Chondrocyte (in vitro differentiated cells): ENCODE results near the gene AQP7. TPM values are rescaled to one million over a fixed set of nuclear protein-coding genes. Genes with fewer than 3 reads are reported as not detected.
A peak's percentile ranks its signal among the peaks of the same experiment; 100 is the strongest.
"Not testable (repeated sequence)": the region's sequence is repeated elsewhere in the genome, so short reads cannot be mapped to it uniquely, and the experiment has no call there.

Experiments used
- DNase-seq: peaks from one replicate; pipeline ENCODE4 v3.0.0; 2021; ENCODE audit warnings: mixed read lengths, low spot score
- H3K27ac Mint-ChIP-seq: one replicate; pipeline ENCODE4 v1.8.0; 2021; ENCODE audit warnings: mild to moderate bottlenecking, moderate library complexity, mixed read lengths; ENCODE audit not compliant: unreplicated experiment
- H3K27me3 Mint-ChIP-seq: 2 replicates; pipeline ENCODE4 v1.8.0; 2021; ENCODE audit warnings: low read depth, mixed read lengths
- H3K36me3 Mint-ChIP-seq: 2 replicates; pipeline ENCODE4 v1.8.0; 2021; ENCODE audit warnings: low read depth, mixed read lengths
- H3K4me1 Mint-ChIP-seq: 2 replicates; pipeline ENCODE4 v1.8.0; 2021; ENCODE audit warnings: low read depth, mild to moderate bottlenecking, mixed read lengths
- H3K4me3 Mint-ChIP-seq: one replicate; pipeline ENCODE4 v1.8.0; 2021; ENCODE audit warnings: mild to moderate bottlenecking, moderate library complexity, mixed read lengths; ENCODE audit not compliant: unreplicated experiment
- H3K9me3 Mint-ChIP-seq: 2 replicates; pipeline ENCODE4 v1.8.0; 2021; ENCODE audit warnings: low read depth, mixed read lengths
- CTCF ChIP-seq: fragments of 200-600 bp; sonication (generic); IDR thresholded peaks from 2 replicates; pipeline ENCODE4 v1.5.0; 2021; ENCODE audit warnings: antibody characterized with exemption, mild to moderate bottlenecking, moderate library complexity
- total RNA-seq: library from RNA; stranded (reverse); gene quantifications from 3 replicates; pipeline ENCODE4 v1.2.1, GENCODE V29; 2021

The AQP7 gene
- total RNA-seq, 1 donor from 2014 or later, result 0.30 TPM

DNA sequence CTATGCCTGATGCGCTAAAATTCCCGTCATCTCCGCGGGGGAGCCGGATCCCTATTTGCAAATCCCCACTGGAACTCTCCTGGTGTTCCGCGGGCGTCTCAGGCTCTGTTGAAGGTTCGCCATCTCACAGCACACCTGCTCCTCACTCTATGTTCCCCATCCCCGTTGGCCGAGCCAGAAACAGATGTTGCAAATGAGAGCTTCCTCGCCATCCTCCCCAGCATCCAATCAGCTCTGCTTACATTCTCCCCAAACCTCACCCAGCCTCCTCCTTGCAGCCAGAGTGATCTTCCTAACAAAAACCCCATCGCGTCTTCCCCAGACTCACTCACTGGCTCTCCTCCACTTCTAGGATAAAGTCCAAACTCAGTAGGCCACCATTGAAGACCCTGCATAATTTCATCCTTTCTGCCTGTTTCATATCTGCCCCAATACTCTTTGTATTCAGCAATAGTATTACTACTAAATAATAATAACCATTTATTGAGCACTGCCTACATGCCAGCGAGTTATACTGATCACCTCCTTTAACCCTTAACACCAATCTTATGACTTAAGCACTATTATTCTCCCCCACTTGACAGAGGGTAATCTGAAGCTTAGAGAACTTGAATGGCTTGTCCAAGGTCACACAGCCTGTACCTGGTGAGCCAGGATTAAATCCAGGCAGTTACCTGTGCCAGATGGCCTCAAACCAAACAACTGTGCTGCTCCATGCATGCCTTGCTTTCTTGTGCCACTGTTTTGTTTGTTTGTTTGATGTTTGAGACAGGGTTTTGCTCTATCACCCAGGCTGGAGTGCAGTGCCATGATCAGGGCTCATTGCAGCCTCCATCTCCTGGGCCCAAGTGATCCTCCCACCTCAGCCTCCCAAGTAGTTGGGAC is 14.0 kb downstream of the AQP7 start:
- no peak for DNase-seq
- no peaks in the 10 kb centered on the region for H3K9me3 Mint-ChIP-seq
- no peaks in the 10 kb centered on the region for H3K36me3 Mint-ChIP-seq
- TF ChIP-seq CTCF, result no peak
- no peaks in the 10 kb centered on the region for H3K27me3 Mint-ChIP-seq
- H3K4me3 Mint-ChIP-seq, result no peak overlapping the region
- no peak overlapping the region for H3K27ac Mint-ChIP-seq
- H3K4me1 Mint-ChIP-seq, result peaks cover 22% of the 10 kb centered on the region

- H3K9me3 Mint-ChIP-seq, H3K27me3 Mint-ChIP-seq, H3K4me3 Mint-ChIP-seq, H3K27ac Mint-ChIP-seq, H3K36me3 Mint-ChIP-seq: not testable (repeated sequence)
- H3K4me1 Mint-ChIP-seq, result peaks cover 22% of the 10 kb centered on the region
- DNase-seq, result peak; percentile 52
These were observed 15.4 kb downstream of the AQP7 start for GRCh38 chr9:33386998-33387397.

DNA sequence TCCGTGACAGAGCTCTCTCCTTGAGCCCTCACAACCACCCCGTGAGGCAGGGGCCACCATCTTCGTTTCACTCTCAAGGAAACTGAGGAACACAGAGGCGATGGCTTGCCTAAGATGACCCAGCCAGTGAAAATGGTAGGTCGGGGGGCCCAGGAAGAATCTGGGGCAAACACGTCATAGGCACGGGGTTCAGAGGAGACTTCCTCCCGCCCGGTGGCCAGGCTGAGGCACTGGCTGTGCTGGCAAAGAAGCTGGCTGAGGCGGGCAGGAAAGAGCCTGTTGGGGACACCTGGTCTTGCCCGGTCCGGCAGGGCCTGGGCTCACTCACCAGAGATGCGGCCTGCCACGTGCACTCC is 15.7 kb downstream of the AQP7 start:
- H3K36me3 Mint-ChIP-seq, H3K27me3 Mint-ChIP-seq, H3K9me3 Mint-ChIP-seq, H3K27ac Mint-ChIP-seq, H3K4me3 Mint-ChIP-seq: not testable (repeated sequence)
- DNase-seq, result peak; percentile 64
- peaks cover 18% of the 10 kb centered on the region for H3K4me1 Mint-ChIP-seq

DNA sequence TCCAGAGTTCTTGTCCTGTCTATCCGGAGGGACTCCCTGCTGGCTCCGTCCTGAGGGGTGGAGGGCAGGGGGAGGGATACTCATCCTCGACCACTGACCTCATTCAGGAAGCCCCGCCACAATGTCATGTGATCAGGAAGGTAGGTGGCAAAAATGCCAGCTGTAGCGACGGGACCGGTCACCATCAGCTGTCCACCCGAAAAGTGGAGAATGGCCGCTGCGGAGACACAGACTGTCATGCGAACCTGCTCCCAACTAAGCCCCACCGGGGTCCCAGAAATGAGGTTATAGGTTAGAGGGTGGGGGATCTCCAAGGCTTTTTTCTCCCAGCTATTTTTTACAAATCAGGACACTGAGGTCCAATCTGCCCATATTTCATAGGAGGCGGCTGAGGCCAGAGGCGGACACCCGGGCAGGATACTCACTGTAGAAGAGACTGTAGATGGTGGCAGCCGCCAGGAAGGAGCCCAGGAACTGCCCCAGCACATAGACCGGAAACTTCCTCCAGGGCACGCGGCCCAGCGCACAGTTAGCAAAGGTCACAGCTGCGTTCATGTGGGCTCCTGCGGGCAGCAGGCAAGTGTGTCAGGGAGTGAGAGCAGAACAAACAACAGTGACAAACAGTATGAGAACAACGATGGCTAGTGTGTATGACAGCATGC is 16.3 kb downstream of the AQP7 start:
- H3K27me3 Mint-ChIP-seq, H3K36me3 Mint-ChIP-seq, H3K9me3 Mint-ChIP-seq, H3K4me3 Mint-ChIP-seq, H3K27ac Mint-ChIP-seq: not testable (repeated sequence)
- DNase-seq, result peak; percentile 56
- H3K4me1 Mint-ChIP-seq, result peaks cover 14% of the 10 kb centered on the region

- not testable (repeated sequence) for H3K36me3 Mint-ChIP-seq, H3K4me3 Mint-ChIP-seq, H3K27ac Mint-ChIP-seq, H3K27me3 Mint-ChIP-seq, H3K9me3 Mint-ChIP-seq
- DNase-seq, result peak; percentile 64
- peaks cover 13% of the 10 kb centered on the region for H3K4me1 Mint-ChIP-seq
These were observed 16.8 kb downstream of the AQP7 start for GRCh38 chr9:33385536-33385935.

DNA sequence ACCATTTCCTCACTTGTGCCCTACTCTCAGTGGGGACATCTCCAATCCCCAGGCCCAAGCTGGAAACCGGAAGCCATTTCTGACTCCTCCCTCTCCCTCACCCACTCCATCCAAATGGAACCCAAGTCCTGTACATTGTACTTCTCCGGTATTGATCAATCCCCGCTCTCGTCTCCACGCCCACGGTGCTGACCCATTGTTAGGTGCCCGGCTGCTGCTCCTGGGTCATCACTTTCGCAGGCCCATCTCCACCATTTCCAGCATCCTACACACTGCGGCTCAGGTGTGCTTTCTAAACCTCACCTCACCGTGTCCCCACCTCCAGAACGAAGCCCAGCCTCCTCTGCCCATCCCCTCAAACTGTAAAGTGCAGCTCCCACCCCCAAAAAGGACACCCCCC is 19.0 kb downstream of the AQP7 start:
- H3K27ac Mint-ChIP-seq, H3K36me3 Mint-ChIP-seq, H3K4me3 Mint-ChIP-seq, H3K9me3 Mint-ChIP-seq, H3K4me1 Mint-ChIP-seq, H3K27me3 Mint-ChIP-seq: not testable (repeated sequence)
- peak; percentile 46 for DNase-seq

- not testable (repeated sequence) for H3K9me3 Mint-ChIP-seq, H3K36me3 Mint-ChIP-seq, H3K27ac Mint-ChIP-seq, H3K4me3 Mint-ChIP-seq, H3K27me3 Mint-ChIP-seq, H3K4me1 Mint-ChIP-seq
- peak; percentile 4 for DNase-seq
These were observed 20.0 kb downstream of the AQP7 start for GRCh38 chr9:33382397-33382796.

DNA sequence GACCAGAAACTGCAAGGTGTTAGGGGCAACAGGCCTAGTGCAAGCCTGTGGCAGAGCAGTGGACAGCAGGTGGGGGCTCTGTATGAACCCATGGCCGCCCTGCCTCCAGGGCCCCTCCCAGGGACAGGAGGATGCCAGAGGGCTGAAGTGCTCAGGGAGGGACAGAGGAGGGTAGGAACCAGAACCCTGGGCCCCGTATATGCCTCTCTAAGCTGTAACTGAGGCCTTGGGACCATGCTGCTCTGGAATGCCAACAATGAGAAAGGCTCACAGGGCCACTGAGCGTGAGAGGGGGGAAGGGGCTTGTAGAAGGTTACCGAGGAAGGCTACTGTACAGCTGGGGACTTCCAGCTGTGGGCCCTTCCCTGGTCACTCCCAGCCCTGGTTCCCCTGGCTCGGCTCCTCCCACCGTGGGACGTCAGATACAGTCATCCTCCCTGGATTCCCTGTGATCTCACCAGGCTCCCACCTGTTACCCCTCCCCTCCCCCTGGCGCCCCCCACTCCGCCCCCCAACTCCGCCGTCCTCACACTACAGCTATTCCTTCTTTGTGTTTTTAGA is 21.1 kb downstream of the AQP7 start:
- Mint-ChIP-seq H3K4me1 (peaks cover 6% of the 10 kb centered on the region), H3K27me3 (no peaks in the 10 kb centered on the region), H3K27ac (no peak overlapping the region), H3K9me3 (no peaks in the 10 kb centered on the region), H3K36me3 (no peaks in the 10 kb centered on the region), H3K4me3 (no peak overlapping the region)
- peak; percentile 58 for DNase-seq
- no peak for TF ChIP-seq CTCF
